Measurements from ENCODE around the gene ACSF3.

ACSF3 gene

GRCh38 chr16:89149386-89149785, 55.7 kb downstream of the ACSF3 start:
- no peak for DNase-seq

DNA sequence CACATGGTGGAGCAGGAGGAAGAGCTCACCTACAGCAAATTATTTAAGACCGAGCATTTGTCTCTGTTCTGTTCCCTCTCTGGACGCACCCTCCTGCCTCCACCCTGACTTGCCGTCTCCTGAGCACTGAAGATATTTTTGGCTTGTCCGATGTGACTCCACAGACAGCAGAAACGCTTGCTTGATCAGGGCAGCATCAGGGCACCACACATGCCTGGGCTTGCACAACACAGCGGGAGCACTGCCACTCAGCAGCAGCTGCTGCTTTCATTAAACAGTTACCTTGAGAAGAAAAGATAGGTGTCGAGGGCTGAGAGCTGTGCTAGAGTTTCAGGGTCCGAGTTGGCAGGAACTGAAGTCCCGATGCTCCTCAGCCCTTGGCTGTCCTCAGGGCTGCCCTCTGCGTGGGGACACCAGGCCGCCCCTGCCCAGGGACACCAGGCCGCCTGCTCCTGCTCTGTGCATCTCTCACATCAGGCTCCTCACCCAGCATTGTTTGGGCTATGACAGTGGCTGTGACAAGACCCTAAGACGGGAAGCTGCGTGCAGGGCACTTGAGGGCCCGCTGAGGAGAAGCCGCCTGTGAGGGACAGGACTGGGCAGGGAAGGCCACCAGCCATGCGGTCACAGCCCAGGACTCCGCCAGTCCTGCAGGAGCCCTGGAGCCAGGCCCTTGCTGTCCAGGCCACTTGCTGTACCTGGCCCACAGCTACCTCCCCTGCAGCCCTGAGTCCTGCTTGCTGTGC, 56.6 kb downstream of the ACSF3 start:
- DNase-seq: no peak

DNA sequence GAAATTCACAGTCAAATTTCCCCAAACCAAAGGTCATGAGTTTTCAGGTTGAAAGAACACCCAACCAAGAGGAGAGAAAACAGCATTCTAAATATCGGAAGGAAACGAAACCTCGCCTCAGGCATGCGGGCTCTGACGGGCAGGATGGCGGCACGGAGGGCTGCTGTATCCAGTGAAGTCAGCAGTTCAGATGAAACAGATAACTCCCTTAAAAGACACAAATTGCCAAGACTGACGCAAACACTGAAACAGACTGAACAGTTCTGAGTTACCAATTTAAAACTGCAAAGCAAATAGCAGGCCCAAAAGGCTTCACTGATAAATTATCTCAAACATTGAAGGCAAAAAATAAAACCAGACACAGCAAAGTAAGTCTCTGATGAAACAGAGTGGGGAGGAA, 57.3 kb downstream of the ACSF3 start:
- no peak for DNase-seq

DNA sequence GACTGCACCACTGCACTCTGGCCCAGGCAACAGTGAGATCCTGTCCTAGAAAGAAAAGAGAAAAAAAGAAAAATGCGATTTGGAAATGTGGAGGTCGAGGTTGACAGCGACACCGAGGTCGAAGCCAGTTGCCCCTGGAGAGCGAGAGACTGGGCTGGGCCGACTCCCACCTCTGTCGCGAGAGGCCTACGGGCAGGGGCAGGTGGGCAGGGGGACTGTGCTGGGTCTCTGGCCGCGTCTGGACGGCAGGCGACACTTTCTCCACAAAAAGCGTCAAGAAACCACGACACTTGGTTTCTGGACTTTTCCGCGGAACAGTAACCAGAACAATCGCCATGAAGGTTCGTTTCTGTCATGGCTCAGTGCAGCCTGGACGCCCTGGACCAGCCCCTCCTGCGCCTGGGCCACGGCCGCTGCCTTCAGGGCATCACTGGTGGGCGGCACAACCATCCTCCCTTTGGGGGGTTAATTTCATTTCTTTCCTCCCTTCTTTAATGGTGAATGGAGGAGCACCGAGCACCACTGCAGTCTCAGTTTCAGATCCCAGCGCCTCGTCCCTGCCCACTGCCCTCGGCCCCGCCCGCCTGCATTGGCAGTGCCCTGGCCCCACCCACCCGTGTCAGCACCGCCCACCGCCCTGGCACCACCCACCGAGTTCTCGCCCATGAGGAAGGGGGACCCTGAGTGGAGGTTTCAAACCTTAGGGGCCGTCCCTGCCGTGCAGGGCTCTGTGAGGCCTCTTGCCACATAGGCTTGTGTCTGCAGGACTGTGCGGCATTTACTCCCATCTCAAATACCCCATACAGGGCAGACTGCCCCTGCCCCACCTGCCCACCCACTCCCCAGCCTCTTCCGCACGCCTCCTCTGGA, 59.4 kb downstream of the ACSF3 start:
- DNase-seq: no peak

DNA sequence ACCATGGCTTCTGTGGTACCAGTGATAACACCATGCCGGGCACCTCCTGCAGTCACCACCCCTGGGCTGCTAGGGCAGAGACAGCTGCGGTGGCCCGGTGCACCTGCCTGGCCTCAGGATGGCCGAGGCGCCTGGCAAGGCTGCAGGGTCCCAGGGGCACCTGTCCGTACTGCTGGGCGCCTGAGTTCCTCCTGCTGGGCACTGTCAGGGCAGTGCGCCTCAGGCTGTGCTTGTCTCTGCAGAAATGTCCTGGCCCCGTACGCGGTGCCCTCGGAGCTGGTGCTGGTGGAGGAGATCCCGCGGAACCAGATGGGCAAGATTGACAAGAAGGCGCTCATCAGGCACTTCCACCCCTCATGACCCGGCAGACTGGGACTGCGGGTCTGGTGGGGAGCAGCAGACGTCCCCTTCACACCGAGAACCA, 60.2 kb downstream of the ACSF3 start:
- DNase-seq: no peak

DNA sequence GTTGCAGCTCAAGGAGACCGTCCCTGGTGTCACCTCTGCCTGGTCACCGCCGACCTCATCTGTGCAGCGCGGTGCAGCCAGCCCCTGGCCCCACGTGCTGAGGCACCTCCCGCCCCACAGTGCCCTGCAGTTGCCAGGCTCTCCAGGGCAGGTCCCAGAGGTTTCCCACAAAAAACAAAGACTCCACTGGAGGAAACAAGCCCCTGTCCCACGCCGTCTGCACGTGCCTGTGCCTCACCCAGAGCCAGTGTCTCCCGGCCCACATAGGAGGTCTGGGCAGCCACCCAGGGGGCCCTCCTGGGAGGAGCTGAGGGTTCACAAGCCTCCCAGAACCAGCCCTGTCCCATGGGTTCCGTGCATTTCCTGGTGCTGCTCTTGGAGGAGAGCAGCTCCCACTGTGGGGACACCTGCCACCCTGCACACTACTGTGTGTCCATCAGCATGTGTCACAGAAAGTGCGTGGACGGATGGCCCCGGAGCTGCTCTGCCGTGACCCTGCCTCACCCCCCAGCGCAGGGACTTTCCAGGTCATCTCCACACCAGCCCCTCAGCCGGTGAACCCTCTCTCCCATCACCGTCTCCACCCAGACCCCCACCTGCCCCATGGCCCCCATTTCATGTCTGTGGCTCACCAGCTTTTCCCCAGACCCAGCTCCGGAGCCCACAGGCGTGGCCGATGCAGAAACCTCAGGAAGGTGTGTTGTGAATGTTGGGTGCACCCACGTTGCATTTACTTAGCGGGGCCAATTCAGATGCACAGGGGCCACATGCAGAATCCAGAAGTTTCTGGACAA, 60.9 kb downstream of the ACSF3 start:
- DNase-seq: no peak

DNA sequence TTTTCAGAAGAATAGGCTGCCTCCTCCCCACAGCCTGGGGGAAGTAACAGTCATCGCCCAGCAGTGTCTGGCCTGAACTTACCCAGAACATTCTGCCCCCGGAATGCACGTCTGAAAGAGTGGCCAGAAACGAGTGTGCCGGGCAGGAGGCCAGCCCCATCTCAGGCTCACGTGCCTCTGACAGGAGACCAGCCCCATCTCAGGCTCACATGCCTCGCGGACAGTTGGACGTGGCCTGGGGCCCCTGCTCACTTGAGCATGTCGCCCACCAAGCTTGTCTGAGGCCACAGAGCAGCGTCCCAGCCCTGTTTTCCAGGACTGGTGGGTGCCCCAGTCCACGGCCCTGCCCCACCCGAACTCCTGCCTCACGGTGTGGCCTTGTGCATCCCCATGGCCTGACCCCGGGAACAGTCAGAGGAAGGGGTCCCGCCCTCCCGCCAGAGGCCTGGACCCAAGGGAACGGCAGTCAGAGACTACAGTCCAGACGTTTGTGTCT, 61.6 kb downstream of the ACSF3 start:
- DNase-seq: no peak

- DNase-seq: no peak
Observed at GRCh38 chr16:89155851-89156739, 62.4 kb downstream of the ACSF3 start.

DNA sequence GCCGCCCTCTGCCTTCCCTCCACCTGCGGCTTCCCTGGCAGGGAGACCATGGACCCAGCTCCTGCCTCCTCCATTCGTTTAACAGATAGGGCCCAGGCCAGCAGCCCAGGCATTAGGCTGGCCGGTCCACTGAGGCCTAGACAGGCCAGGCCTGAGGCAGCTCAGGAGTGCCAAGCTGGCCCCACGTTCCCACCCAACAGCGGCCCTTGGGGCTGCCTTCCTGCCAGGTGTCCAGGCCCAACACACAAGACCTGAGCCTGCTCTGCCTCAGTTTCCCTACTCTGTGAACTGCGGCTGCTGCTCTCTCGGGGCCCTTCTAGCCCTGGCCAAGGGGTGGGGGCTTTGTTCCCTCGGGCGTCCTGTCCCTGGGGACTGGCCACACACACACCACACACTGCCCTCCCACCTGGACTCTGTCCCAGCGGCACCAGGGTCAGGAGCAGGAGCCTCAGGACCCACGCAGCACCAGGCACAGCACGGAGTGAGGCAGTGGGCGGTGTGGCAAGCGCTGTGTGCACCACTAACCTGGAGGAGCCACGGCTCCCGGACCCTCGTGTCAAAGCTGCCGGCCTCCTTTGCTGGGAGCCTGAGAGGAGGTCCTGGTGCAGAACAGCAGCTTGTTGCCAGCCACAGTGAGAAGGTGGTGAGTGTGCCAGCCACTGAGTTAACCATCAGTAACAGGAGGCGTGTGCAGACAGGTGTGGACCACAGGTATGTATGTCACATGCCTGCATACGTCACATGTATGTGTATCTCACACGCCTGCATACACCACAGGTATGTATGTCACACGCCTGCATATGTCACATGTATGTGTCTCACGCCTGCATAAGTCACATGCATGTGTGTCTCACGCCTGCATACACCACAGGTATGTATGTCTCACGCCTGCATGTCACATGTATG, 63.3 kb downstream of the ACSF3 start:
- no peak for DNase-seq

DNA sequence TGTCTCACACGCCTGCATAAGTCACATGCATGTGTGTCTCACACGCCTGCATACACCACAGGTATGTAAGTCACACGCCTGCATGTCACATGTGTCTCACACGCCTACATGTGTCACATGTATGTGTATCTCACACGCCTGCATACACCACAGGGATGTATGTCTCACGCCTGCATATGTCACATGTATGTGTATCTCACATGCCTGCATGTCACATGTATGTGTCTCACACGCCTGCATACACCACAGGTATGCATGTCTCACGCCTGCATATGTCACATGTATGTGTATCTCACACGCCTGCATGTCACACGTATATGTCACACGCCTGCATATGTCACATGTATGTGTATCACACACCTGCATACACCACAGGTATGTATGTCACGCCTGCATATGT, 64.1 kb downstream of the ACSF3 start:
- DNase-seq: no peak

DNA sequence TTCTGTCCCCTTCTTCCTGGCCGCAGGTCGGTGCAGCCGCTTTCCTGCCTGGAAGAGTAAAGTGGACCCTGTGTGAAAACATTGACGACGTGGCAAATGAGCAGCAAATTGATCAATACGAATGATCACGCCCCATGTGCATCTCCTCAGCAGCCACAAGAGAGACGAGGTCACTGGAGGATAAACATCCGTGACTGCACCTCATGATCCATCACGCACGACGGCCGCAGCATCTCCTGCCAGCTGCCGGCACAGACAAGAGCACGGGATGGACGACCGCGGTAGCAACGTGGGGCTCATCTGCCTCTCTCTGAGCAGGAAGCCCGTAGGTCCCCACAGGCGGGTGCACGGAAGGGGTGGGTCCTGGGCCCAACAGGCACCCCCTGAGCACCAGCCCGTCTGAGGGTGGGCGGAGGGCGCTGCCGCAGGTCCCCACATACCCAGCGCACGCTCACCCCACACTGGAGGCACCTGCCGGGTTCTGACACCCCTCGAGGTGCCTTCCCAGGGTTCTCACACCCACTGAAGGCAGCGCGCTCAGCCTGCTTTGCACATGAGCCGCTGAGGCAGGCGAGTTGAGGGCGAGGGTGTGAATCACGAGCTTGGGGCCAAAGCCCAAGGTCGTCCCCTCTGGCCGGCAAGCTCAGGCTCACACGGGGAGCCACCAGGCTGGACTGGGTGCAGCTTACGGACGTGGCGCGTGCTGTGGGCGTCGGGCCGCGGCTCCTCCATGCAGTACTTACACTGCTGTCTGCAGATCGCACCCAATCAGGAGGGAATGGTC, 65.6 kb downstream of the ACSF3 start:
- DNase-seq: no peak

DNA sequence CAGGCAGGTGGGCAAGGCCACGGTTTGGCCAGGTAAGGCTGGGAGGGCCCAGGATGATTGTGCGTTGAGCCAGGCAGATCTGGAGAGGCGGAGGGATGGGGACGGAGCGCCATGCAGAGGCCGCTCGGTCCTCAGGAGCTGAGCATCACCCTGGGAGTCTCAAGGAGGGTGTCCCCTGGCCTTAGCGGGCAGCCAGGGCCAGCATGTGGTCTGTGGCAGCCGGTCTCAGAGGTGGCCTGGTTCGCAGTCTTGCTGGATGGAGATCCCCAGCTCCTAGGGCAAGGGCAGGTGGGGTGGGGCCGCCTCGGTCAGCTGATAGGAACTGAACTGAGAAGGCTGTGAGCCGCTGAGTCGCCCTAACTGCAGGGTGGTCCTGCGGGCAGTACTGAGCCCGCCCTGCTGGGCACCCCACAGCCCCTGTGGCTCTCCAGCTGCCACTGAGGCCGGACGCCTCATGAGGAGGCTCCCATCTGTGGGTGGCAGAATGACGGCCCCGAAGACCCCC, 66.2 kb downstream of the ACSF3 start:
- DNase-seq: no peak

GRCh38 chr16:89160977-89161701, 67.5 kb downstream of the ACSF3 start:
- no peak for DNase-seq

DNA sequence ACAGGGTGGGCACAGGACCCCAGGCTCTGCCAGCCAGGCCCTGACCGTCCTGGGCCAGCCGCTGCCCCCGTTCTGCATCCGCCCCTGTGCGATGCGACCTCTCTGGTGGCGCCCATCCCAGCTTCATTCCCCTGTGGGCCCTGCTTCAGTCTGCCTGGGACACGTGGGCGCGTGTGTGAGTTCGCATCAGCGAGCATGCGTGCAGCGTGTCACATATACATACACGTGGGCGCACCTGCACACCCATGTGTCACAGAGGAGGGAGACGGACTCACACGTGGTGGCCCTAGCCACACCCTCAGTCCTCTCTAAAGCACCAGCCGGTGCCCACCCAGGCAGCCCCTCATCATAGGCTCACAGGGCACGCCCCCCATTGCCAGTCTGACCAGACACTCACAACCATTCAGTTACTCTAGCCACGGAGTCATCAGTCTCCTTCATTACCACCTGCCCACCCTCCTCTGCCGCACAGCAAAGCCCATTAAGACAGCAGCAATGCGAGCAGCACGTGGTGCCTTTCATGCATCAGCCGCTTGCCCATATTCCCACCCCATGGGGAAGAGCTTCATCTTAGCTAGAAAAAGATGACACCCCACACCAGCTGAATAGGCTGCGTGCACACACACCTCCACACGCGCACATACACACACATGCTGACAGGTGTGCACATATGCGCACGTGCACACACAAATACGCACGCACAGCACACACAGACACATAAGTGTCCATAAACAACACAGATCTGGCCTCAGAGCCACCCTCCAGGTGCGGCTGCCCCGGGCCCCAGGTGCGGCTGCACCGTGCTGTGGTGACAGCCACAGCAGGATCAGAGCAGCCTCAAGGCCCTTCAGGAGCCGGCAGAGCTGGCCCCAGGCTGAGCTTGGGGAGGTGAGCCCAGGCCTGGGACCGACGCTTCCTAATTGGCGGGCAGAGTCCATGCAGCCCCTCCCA, 68.4 kb downstream of the ACSF3 start:
- no peak for DNase-seq

DNA sequence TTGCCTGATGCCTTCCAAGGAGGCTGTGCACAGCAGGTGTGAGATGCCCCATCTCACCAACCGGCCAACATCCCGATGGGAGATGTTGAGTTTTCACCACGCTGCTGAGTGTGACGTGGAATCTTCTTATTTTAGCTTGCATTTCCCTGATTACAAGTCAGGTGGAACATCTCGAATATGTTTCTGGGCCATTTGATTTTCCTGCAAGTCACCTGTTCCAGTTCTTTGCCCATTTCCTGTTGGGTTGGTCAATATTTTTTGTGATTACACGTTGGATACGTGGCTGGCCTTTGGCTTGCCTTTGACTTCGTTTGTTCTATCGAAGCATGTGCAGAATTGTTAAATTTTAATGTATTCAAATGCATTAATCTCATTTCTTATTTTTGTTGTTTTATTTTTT, 69.6 kb downstream of the ACSF3 start:
- DNase-seq: no peak

GRCh38 chr16:89164436-89164835, 70.8 kb downstream of the ACSF3 start:
- no peak for DNase-seq

DNA sequence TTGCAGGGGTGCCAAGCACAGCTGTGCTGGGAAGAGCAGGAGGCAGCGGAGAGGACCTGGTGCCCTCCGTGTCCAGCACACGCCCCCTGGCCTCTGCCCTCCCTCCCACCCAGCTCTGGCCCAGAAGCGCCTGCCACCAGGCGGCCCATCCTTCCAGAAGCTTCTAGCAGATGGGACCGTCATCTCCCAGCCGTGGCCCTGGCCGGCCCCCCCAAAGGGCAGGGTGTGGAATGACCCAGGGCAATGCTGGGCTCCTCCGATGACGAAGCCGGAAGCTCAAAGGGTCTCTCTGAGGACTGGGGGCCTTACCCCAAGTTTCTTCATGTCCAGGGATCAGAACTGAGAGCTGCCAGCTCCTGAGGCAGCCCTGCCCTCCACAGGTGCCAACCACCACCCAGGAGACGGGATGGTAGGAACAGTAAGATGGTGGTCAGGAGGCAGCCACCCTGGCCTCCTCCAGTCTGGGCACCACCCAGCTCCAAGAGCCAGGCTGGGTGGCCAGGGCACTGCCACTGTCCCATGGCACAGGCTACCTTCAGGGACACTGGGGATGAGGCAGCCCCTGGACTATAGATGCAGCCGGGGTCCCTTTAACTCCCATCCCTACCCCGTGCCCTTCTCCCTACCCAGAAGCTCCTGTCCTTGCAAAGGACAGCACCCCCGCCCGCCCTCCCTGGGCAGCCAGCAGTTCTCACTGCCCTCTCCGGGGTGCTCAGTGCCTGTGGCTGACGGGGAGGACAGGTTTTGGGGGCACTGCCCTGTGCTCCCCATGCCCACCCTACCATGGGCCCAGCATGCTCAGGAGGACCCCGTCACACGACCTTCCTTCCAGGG, 71.4 kb downstream of the ACSF3 start:
- no peak for DNase-seq
